NOMO-1 treated with DMSO at 0.1 percent for 48 hours (cell line): ENCODE measurements around the gene TOMM70.

Experiments used
- DNase-seq: peaks from one replicate; lab custom pipeline; 2025; ENCODE audit not compliant: unreplicated experiment; lab: John Stamatoyannopoulos, UW

The TOMM70 gene

GRCh38 chr3:100411091-100411982 is 10.4 kb upstream of the TOMM70 start:
- no peak for DNase-seq

- DNase-seq: no peak
Observed at GRCh38 chr3:100407977-100408532, 7.2 kb upstream of the TOMM70 start.

GRCh38 chr3:100407164-100407563 is 6.3 kb upstream of the TOMM70 start:
- no peak for DNase-seq

- DNase-seq: no peak
Observed at GRCh38 chr3:100404250-100404548, 3.3 kb upstream of the TOMM70 start.

GRCh38 chr3:100403362-100404249 is 2.7 kb upstream of the TOMM70 start:
- DNase-seq: no peak

GRCh38 chr3:100402891-100403290 is 2.0 kb upstream of the TOMM70 start:
- DNase-seq: no peak

- peak; percentile 21 for DNase-seq
Observed at GRCh38 chr3:100402256-100402655, 1.4 kb upstream of the TOMM70 start.

GRCh38 chr3:100401674-100402041 is 769 bp upstream of the TOMM70 start:
- DNase-seq: peak; percentile 44

GRCh38 chr3:100400419-100400779 is 490 bp downstream of the TOMM70 start:
- DNase-seq: peak; percentile 18

- no peak for DNase-seq
Observed at GRCh38 chr3:100399341-100400071, 1.4 kb downstream of the TOMM70 start.

GRCh38 chr3:100396967-100397366 is 3.9 kb downstream of the TOMM70 start:
- no peak for DNase-seq

GRCh38 chr3:100395679-100396431 is 5.0 kb downstream of the TOMM70 start:
- DNase-seq: no peak

- no peak for DNase-seq
Observed at GRCh38 chr3:100389025-100389424, 11.9 kb downstream of the TOMM70 start.

GRCh38 chr3:100386437-100387074 is 14.3 kb downstream of the TOMM70 start:
- no peak for DNase-seq

- no peak for DNase-seq
Observed at GRCh38 chr3:100384733-100385525, 16.0 kb downstream of the TOMM70 start.

- no peak for DNase-seq
Observed at GRCh38 chr3:100376301-100376700, 24.6 kb downstream of the TOMM70 start.

- no peak for DNase-seq
Observed at GRCh38 chr3:100374521-100374920, 26.4 kb downstream of the TOMM70 start.

GRCh38 chr3:100370756-100371155 is 30.1 kb downstream of the TOMM70 start:
- no peak for DNase-seq

- DNase-seq: no peak
Observed at GRCh38 chr3:100368441-100368840, 32.4 kb downstream of the TOMM70 start.
